ENCODE results near the gene C1QTNF2. TPM values are rescaled to one million over a fixed set of nuclear protein-coding genes. Genes with fewer than 3 reads are reported as not detected.
A peak's percentile ranks its signal among the peaks of the same experiment; 100 is the strongest.

Gene C1QTNF2
- total RNA-seq, result under 1 TPM; 0.56 to 0.73 TPM
- long read RNA-seq, partial matches to known transcripts, result 0 of 2 reads
- long read RNA-seq, other reads (novel, unspliced or antisense), result 2 of 2 reads

DNA sequence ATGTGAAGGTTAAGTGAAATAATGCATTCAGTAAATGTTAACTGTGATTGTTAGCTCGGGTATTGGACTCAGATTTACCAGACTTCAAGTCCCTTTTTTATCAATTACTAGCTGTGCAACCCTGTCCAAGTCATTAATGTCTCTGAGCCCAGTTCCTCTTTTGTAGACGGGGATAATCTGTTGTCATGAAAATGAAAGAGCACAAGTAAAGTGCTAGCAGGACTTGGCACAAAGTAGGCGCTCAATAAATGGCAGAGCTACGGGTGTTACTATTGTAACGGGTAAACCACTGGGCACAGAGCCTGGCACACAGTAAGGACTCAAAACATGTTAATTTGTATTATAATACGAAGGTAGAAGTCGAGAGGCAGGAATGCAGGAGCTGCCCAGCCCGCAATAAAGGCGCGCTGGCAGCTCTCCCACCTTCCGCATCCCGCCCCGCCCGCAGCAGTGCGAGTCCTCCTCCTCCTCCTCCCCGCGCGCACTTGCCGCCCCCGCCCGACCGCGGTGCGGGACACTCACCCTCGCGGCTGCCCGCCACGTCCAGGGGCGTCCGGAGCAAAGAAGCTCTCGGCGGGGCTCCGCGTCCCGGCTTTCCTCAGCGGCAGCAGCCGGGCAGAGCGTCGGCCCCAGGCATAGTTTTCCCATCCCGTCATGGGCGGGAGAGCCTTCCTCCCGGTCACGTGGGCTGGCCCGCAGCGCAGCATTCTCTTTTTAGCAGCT, at the start of gene C1QTNF2:
TSS of gene C1QTNF2 (minus strand) at position 637 of the 723 bp plus-strand sequence. CDS start 15,615 bp downstream, outside the sequence.
- ATAC-seq, result peak; percentile 93
- DNase-seq, result peak; percentile 43 to 74
- intact Hi-C loops (cut with DNase I, micrococcal nuclease), result no loop called here

DNA sequence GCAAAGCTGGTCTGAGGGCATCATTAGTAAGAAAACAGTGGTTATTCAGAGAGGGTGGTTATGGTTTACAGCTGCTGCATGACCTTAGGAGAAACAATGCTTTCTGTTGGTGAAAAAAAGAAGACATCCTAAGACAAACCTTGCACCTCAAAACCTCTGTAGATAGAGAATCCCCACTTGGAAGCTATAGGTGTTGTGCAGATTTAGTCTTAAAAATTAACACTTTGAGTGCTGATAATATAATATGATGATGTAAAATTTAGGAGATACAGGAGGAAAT, 49.8 kb upstream of the C1QTNF2 start:
- no peak for ATAC-seq
- DNase-seq, result no peak
- intact Hi-C loops (cut with DNase I, micrococcal nuclease), result no loop called here

DNA sequence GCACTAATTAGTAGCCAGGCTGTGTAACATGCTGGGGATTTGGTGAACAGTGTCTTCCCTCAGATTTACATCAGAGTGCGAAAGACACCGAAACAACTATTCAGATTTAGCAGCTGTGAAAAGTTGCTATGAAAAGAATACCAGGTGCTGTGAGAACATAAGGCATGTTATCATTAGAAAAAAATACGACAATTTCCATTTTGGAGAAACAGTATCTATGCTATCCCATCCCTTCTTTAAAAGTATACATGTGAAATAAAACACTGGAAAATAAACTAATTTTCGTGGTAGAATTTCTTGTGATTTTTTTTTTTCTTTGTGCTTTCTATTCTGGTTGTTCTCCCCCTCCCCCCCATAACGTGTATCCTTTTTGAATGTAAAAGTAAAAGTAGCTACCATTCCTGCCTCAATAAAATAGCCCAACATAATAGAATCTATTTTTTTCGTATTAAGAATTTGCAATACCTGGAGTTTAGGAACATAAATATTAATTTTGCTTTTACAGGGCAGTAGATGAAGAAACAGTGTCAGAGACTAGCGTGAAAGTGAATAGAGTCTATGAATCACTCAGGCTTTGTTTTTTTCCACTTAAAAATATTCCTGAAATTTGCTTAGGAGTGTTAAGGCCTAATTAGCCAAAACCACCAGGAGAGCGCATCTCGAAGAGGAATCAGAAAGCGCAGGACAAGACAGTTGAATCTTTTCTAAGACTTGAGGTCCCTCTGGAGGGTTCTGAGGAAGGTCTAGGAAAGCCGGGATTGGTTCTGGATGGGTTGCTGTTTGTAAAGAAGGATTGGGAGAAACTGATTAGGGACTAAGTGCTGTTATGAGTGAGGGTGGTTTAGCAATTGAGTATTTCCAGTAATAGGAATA, 49.3 kb upstream of the C1QTNF2 start:
- ATAC-seq (no peak), DNase-seq (no peak)
- intact Hi-C loops (cut with DNase I, micrococcal nuclease), result no loop called here

DNA sequence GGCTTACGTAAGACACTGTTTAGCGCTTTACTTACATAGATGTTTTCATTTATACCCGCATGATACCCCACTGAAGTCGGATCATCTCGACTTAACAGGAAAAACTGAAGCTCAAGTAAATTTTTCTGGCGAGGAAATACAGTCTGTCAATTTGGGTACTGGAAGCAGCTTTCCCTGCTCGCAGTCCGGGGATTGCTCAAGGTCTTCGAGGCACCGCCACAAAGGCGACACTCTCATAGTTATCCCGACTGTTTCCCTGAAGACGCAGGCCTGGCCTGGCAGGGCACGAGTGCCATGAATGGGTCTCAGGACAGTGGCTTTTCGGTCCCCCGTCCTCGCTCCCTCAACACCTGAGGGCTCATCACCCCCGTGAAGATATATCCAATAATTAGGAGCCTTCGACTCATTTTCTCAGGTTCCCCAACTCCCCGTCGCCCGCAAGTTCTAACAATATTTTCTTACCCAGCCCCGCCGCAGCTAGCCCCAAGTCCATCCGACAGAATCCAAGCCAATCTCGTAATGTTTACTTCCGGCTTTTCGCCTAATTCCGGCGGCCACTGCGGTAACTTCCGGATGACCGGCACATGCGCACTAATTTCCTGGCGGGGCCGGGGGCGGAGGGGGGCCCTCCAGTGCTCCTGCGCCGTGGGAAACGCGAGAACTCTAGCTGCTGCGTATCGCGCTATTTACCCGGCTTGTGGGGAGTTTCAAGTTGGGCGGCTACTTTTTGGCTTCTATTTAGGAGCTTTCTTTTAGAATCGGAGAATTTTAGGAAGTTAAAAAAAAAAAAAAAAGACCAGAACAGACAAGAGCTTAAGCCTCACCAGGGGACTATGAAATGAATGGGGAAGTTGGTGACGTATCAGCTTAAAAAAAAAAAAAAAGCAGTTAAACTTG, 48.4 kb upstream of the C1QTNF2 start, which contains the start of gene SLU7:
TSS of gene SLU7 (minus strand) at position 521 of the 897 bp plus-strand sequence. CDS start 3,787 bp downstream, outside the sequence.
- peak; percentile 93 to 94 for DNase-seq
- intact Hi-C loops (cut with DNase I, micrococcal nuclease), result no loop called here
- peak; percentile 89 for ATAC-seq

GRCh38 chr5:160399402-160400353, 29.3 kb upstream of the C1QTNF2 start, which contains the start of gene FAM200C:
TSS of gene FAM200C (minus strand) at chr5:160400054. CDS start at chr5:160395490, 4,564 bp downstream.
- peak; percentile 96 for ATAC-seq
- DNase-seq, result peak; percentile 89 to 95
- intact Hi-C loops (cut with DNase I, micrococcal nuclease), result no loop called here

- no peak for DNase-seq
- intact Hi-C loops (cut with DNase I, micrococcal nuclease), result no loop called here
- no peak for ATAC-seq
Measured at GRCh38 chr5:160398806-160399205, 28.4 kb upstream of the C1QTNF2 start.

DNA sequence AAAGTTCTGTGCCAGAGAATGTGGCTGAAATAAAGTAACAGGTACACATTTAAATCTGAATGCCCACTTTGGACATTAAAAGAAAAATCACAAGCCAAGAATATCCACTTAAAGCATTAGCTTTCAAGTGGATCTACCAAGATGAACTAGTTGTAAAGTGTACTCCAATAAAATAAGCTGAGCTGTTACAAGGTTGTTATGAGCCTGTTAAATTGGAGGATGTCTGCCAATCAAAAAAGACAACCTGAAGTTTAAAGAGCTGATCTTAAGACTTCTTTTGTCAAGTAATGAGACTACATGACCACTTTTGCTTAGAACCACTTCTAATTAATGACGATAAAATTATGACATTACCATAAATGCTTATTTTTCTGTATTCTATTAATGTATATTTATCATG, 27.1 kb upstream of the C1QTNF2 start:
- no peak for DNase-seq
- intact Hi-C loops (cut with DNase I, micrococcal nuclease), result no loop called here
- no peak for ATAC-seq

- DNase-seq (no peak), ATAC-seq (no peak)
- intact Hi-C loops (cut with DNase I, micrococcal nuclease), result no loop called here
Measured at GRCh38 chr5:160395111-160395510, 24.7 kb upstream of the C1QTNF2 start.

GRCh38 chr5:160390787-160391696, 20.6 kb upstream of the C1QTNF2 start:
- intact Hi-C loops (cut with DNase I, micrococcal nuclease), result loop anchor here in 1 of 2 donors (2.0 kb wide), 1 partner anchor 368 kb away; no protein-coding TSS in a partner anchor
- ATAC-seq, result no peak
- DNase-seq, result no peak

GRCh38 chr5:160387445-160387844, 17.0 kb upstream of the C1QTNF2 start:
- no peak for ATAC-seq
- DNase-seq, result no peak
- intact Hi-C loops (cut with DNase I, micrococcal nuclease), result no loop called here

GRCh38 chr5:160385496-160385895, 15.1 kb upstream of the C1QTNF2 start:
- intact Hi-C loops (cut with DNase I, micrococcal nuclease), result no loop called here
- no peak for DNase-seq
- no peak for ATAC-seq

- ATAC-seq, result no peak
- intact Hi-C loops (cut with DNase I, micrococcal nuclease), result no loop called here
- no peak for DNase-seq
Measured at GRCh38 chr5:160384681-160385080, 14.3 kb upstream of the C1QTNF2 start.

DNA sequence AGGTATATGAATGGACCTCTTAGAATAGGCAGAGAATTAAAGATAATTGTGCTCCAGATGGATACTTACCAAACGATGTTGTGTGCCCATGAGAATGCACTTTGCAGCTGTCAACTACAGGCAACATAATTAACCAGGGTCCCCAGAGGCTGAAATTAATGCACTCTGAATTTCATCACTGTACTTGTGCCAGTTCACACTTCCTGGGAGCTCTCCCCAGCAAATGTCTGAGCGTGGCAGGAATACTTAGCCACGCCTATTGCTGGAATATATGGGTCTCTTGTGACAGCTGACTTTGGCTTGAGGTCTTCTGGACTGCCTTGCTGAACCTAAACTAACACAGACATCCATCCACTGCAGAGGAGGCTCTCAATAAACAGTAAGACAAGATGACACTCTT, 11.9 kb upstream of the C1QTNF2 start:
- intact Hi-C loops (cut with DNase I, micrococcal nuclease), result no loop called here
- DNase-seq (no peak), ATAC-seq (no peak)

- ATAC-seq (no peak), DNase-seq (no peak)
- intact Hi-C loops (cut with DNase I, micrococcal nuclease), result no loop called here
Measured at GRCh38 chr5:160380041-160380440, 9.6 kb upstream of the C1QTNF2 start.

- no peak for DNase-seq
- intact Hi-C loops (cut with DNase I, micrococcal nuclease), result no loop called here
- no peak for ATAC-seq
Measured at GRCh38 chr5:160379511-160379910, 9.1 kb upstream of the C1QTNF2 start.

DNA sequence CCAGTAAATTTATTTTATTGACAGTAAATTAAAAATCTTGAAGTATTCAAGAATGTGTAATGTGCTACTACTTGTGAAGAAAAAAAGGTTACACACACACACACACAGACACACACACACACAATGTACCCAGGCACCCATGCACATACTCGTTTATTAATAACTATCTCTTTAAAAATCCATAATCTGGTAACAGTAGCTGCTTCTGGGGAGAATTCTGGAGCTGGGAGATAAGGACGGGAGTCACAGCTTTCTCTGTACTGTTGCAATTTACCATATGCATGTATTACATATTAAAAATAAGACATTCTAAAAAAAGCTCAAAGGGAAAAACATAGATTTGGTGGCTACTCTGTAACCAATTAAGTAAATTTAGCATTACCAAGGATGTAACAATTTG, 7.9 kb upstream of the C1QTNF2 start:
- DNase-seq (no peak), ATAC-seq (no peak)
- intact Hi-C loops (cut with DNase I, micrococcal nuclease), result no loop called here

GRCh38 chr5:160377651-160378050, 7.2 kb upstream of the C1QTNF2 start:
- intact Hi-C loops (cut with DNase I, micrococcal nuclease), result no loop called here
- ATAC-seq (no peak), DNase-seq (no peak)
